Adipocyte (in vitro differentiated cells): ENCODE measurements around the gene PHB1.
"Not testable (repeated sequence)": the region's sequence is repeated elsewhere in the genome, so short reads cannot be mapped to it uniquely, and the experiment has no call there.

Source experiments
- DNase-seq: peaks from one replicate; pipeline ENCODE4 v3.0.0-alpha.2; 2015; ENCODE audit warnings: low read depth
- H3K27me3 ChIP-seq: replicated peaks from 2 replicates; pipeline ENCODE4 v1.7.0; 2013; ENCODE audit warnings: mild to moderate bottlenecking, low read length, moderate library complexity; ENCODE audit not compliant: control insufficient read depth, insufficient read depth
- H3K36me3 ChIP-seq: 2 replicates; pipeline ENCODE4 v1.7.0; 2013; ENCODE audit warnings: low read length, mild to moderate bottlenecking, moderate library complexity; ENCODE audit not compliant: control insufficient read depth, insufficient read depth, severe bottlenecking
- H3K4me1 ChIP-seq: 2 replicates; pipeline ENCODE4 v1.7.0; 2013; ENCODE audit warnings: mild to moderate bottlenecking, low read length, moderate library complexity; ENCODE audit not compliant: control insufficient read depth, insufficient read depth
- H3K4me3 ChIP-seq: 2 replicates; pipeline ENCODE4 v1.7.0; 2013; ENCODE audit warnings: mild to moderate bottlenecking, low read length, moderate library complexity
- H3K9ac ChIP-seq: 2 replicates; pipeline ENCODE4 v1.7.0; 2013; ENCODE audit warnings: mild to moderate bottlenecking, low read length, moderate library complexity
- H3K9me3 ChIP-seq: 2 replicates; pipeline ENCODE4 v1.7.0; 2013; ENCODE audit warnings: mild to moderate bottlenecking, low read length, moderate library complexity; ENCODE audit not compliant: control insufficient read depth

PHB1 gene

GRCh38 chr17:49439305-49439672, 24.6 kb upstream of the PHB1 start:
- no peak for DNase-seq
- Histone ChIP-seq H3K4me3 (no peak overlapping the region), H3K9me3 (no peaks in the 10 kb centered on the region), H3K27me3 (peaks cover 59% of the 10 kb centered on the region), H3K36me3 (no peaks in the 10 kb centered on the region), H3K4me1 (no peaks in the 10 kb centered on the region), H3K9ac (no peak overlapping the region)

GRCh38 chr17:49438436-49439278, 24.0 kb upstream of the PHB1 start:
- H3K4me1 ChIP-seq, result no peaks in the 10 kb centered on the region
- peaks cover 59% of the 10 kb centered on the region for H3K27me3 ChIP-seq
- no peaks in the 10 kb centered on the region for H3K36me3 ChIP-seq
- DNase-seq, result no peak
- no peak overlapping the region for H3K9ac ChIP-seq
- H3K9me3 ChIP-seq, result no peaks in the 10 kb centered on the region
- no peak overlapping the region for H3K4me3 ChIP-seq

- DNase-seq, result no peak
- no peaks in the 10 kb centered on the region for H3K36me3 ChIP-seq
- no peaks in the 10 kb centered on the region for H3K4me1 ChIP-seq
- peaks cover 55% of the 10 kb centered on the region for H3K27me3 ChIP-seq
- no peak overlapping the region for H3K4me3 ChIP-seq
- H3K9me3 ChIP-seq, result no peaks in the 10 kb centered on the region
- H3K9ac ChIP-seq, result no peak overlapping the region
Measured at GRCh38 chr17:49437696-49438435, 23.2 kb upstream of the PHB1 start.

- H3K9me3 ChIP-seq, result no peaks in the 10 kb centered on the region
- no peak for DNase-seq
Measured at GRCh38 chr17:49436174-49436573, 21.5 kb upstream of the PHB1 start.

GRCh38 chr17:49435671-49436029, 21.0 kb upstream of the PHB1 start:
- no peak overlapping the region for H3K9ac ChIP-seq
- H3K4me3 ChIP-seq, result no peak overlapping the region
- H3K27me3 ChIP-seq, result peaks cover 47% of the 10 kb centered on the region
- DNase-seq, result no peak
- H3K9me3 ChIP-seq, result no peaks in the 10 kb centered on the region
- H3K4me1 ChIP-seq, result no peaks in the 10 kb centered on the region
- no peaks in the 10 kb centered on the region for H3K36me3 ChIP-seq

More at GRCh38 chr17:49436174-49436573, 21.5 kb upstream of the PHB1 start:
- Histone ChIP-seq H3K27me3 (peaks cover 49% of the 10 kb centered on the region), H3K9ac (no peak overlapping the region), H3K36me3 (no peaks in the 10 kb centered on the region), H3K4me3 (no peak overlapping the region), H3K4me1 (no peaks in the 10 kb centered on the region)

- Histone ChIP-seq H3K36me3 (no peaks in the 10 kb centered on the region), H3K27me3 (peaks cover 42% of the 10 kb centered on the region), H3K9me3 (no peaks in the 10 kb centered on the region), H3K9ac (no peak overlapping the region), H3K4me1 (no peaks in the 10 kb centered on the region), H3K4me3 (no peak overlapping the region)
- peak; percentile 75 for DNase-seq
Measured at GRCh38 chr17:49434821-49435670, 20.4 kb upstream of the PHB1 start.

- H3K27me3 ChIP-seq, result peaks cover 28% of the 10 kb centered on the region
- no peak for DNase-seq
- H3K9ac ChIP-seq, result no peak overlapping the region
- no peaks in the 10 kb centered on the region for H3K36me3 ChIP-seq
- H3K9me3 ChIP-seq, result no peaks in the 10 kb centered on the region
- no peaks in the 10 kb centered on the region for H3K4me1 ChIP-seq
- no peak overlapping the region for H3K4me3 ChIP-seq
Measured at GRCh38 chr17:49433000-49433694, 18.5 kb upstream of the PHB1 start.

- Histone ChIP-seq H3K4me3 (no peak overlapping the region), H3K9ac (no peak overlapping the region), H3K9me3 (no peaks in the 10 kb centered on the region), H3K36me3 (no peaks in the 10 kb centered on the region), H3K27me3 (peaks cover 32% of the 10 kb centered on the region), H3K4me1 (no peaks in the 10 kb centered on the region)
- DNase-seq, result no peak
Measured at GRCh38 chr17:49431743-49432142, 17.1 kb upstream of the PHB1 start.

GRCh38 chr17:49425004-49425286, 10.3 kb upstream of the PHB1 start:
- Histone ChIP-seq H3K4me3 (no peak overlapping the region), H3K36me3 (no peaks in the 10 kb centered on the region), H3K9me3 (peaks cover 17% of the 10 kb centered on the region), H3K9ac (no peak overlapping the region), H3K4me1 (no peaks in the 10 kb centered on the region), H3K27me3 (peaks cover 13% of the 10 kb centered on the region)
- no peak for DNase-seq

GRCh38 chr17:49424276-49425003, 9.8 kb upstream of the PHB1 start:
- peaks cover 13% of the 10 kb centered on the region for H3K27me3 ChIP-seq
- H3K9me3 ChIP-seq, result peaks cover 17% of the 10 kb centered on the region
- H3K36me3 ChIP-seq, H3K4me1 ChIP-seq, H3K9ac ChIP-seq, DNase-seq, H3K4me3 ChIP-seq: not testable (repeated sequence)
